Measurements from ENCODE around the gene TRPM5. TPM values are rescaled to one million over a fixed set of nuclear protein-coding genes. Genes with fewer than 3 reads are reported as not detected.
A peak's percentile ranks its signal among the peaks of the same experiment; 100 is the strongest.

Gene TRPM5, protein sequence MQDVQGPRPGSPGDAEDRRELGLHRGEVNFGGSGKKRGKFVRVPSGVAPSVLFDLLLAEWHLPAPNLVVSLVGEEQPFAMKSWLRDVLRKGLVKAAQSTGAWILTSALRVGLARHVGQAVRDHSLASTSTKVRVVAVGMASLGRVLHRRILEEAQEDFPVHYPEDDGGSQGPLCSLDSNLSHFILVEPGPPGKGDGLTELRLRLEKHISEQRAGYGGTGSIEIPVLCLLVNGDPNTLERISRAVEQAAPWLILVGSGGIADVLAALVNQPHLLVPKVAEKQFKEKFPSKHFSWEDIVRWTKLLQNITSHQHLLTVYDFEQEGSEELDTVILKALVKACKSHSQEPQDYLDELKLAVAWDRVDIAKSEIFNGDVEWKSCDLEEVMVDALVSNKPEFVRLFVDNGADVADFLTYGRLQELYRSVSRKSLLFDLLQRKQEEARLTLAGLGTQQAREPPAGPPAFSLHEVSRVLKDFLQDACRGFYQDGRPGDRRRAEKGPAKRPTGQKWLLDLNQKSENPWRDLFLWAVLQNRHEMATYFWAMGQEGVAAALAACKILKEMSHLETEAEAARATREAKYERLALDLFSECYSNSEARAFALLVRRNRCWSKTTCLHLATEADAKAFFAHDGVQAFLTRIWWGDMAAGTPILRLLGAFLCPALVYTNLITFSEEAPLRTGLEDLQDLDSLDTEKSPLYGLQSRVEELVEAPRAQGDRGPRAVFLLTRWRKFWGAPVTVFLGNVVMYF (N-terminal part only)
- under 1 TPM in 1 of 2 donors, not detected in 1; 0.05 TPM for total RNA-seq
- polyA plus RNA-seq: not detected

DNA sequence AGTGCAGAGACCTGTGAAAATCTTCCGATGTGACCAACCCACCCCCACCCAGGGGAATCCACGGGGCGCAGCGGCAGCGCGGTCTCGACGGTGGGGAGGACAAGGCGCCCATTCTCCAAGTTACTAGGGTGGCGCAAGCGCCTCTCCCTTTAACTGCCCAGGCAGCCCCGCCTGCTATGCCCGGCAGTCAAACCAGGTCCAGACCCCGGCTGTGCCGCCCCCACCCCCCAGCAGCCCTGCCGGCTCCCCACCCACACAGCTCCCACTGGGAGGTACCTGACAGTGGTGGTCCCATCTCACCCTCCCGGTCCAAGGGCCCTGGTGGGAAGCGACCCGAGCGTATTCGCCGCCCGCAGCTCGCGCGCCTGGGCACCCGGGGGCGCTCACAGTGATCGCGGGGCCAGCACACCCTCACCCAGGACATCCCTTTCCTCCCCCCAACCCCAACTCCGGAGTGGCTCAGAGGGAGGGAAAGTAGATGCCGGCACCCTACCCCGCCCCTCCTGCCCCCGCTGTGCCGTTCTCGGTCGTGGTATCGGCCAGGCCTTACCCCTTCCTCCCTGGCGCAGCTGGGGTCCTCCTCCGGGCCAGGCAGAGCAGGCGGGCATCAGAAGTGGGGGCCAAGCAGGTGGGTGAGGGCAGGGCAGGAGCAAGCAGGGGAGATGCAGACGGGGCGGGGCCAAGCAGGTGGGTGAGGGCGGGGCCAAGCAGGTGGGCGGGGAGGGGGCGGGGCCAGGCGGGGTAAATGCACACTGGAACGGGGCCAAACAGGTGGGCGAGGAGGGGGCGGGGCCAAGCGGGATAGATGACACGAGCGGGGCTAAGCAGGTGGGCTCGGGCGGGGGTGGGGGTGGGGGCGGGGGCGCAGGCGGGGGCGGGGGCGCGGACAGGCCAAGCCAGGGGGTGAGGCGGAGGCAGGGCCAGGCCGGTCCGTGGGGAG, at the start of gene TRPM5:
Gene TRPM5, minus strand, starts transcription at position 634 of the 940 bp plus-strand sequence. CDS start 21,478 bp downstream, outside the sequence.
- peak within 1 kb of the TSS in 1 of 3 donors; percentile 54 for H3K4me3 ChIP-seq (ENCODE audit: low read depth in 1 of 3, low read length in 3 of 3)
- H3K36me3 ChIP-seq (ENCODE audit: control insufficient read depth in 4 of 4, insufficient read depth in 3 of 4, low read depth in 1 of 4, low read length in 3 of 4): no peaks in the 10 kb centered on the region
- no peak within 1 kb of the TSS for H3K27ac ChIP-seq (ENCODE audit: low read depth in 1 of 2, low read length in 2 of 2)
- peaks cover 0 to 3% (median 1%) of the 10 kb centered on the region in 4 donors for H3K27me3 ChIP-seq (ENCODE audit: control insufficient read depth in 4 of 4, insufficient read depth in 4 of 4, low read length in 3 of 4)
- DNase-seq (ENCODE audit: low spot score): no peak
- H3K9ac ChIP-seq (ENCODE audit: low read depth in 1 of 2, low read length in 2 of 2): no peak within 1 kb of the TSS
- no peaks in the 10 kb centered on the region for H3K9me3 ChIP-seq (ENCODE audit: control insufficient read depth in 4 of 4, low read length in 3 of 4)
- peaks cover 0 to 13% (median 1%) of the 10 kb centered on the region in 4 donors for H3K4me1 ChIP-seq (ENCODE audit: control insufficient read depth in 4 of 4, insufficient read depth in 4 of 4, low read length in 3 of 4)
- whole genome bisulfite sequencing: 12% methylated on average over 64 of the region's 64 CpGs
- no peak for TF ChIP-seq JUND (IDR thresholded peaks at IDR 0.05)
- no peak for TF ChIP-seq FOXA2 (IDR thresholded peaks at IDR 0.05)
- TF ChIP-seq FOXA1 (IDR thresholded peaks at IDR 0.05): no peak
- no peak for TF ChIP-seq RAD21 (IDR thresholded peaks at IDR 0.05)
- TF ChIP-seq EGR1 (IDR thresholded peaks at IDR 0.05; ENCODE audit: low read depth in 2 of 2): no peak
- TF ChIP-seq, protein P1, sequence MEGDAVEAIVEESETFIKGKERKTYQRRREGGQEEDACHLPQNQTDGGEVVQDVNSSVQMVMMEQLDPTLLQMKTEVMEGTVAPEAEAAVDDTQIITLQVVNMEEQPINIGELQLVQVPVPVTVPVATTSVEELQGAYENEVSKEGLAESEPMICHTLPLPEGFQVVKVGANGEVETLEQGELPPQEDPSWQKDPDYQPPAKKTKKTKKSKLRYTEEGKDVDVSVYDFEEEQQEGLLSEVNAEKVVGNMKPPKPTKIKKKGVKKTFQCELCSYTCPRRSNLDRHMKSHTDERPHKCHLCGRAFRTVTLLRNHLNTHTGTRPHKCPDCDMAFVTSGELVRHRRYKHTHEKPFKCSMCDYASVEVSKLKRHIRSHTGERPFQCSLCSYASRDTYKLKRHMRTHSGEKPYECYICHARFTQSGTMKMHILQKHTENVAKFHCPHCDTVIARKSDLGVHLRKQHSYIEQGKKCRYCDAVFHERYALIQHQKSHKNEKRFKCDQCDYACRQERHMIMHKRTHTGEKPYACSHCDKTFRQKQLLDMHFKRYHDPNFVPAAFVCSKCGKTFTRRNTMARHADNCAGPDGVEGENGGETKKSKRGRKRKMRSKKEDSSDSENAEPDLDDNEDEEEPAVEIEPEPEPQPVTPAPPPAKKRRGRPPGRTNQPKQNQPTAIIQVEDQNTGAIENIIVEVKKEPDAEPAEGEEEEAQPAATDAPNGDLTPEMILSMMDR (IDR thresholded peaks at IDR 0.05; ENCODE audit: low read depth, low read length, missing input control): no peak
- TF ChIP-seq, protein P2, sequence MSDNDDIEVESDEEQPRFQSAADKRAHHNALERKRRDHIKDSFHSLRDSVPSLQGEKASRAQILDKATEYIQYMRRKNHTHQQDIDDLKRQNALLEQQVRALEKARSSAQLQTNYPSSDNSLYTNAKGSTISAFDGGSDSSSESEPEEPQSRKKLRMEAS (IDR thresholded peaks at IDR 0.05): no peak
- no peak for TF ChIP-seq HNF4A (conservative IDR thresholded peaks at IDR 0.05)
- no peak for TF ChIP-seq RXRA (IDR thresholded peaks at IDR 0.05)

DNA sequence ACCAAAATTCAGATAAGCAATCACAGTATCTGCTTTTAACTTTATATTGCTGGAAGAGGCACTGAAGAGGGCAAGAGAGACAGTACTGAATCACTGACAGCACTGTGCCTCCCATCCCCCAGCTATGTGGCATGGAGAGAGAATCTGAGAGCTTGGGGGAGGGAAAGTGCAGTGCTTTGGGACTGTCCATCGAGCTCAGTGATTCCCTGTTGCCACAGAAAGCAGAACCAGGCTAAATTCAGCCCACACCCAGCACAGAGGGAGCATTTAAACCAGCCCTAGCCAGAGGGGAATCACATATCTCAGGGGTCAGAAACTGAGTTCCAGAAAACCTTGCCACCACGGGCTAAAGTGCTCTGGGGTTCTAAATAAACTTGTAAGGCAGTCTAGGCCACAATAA, 44.8 kb upstream of the TRPM5 start:
- no peak for DNase-seq (ENCODE audit: low spot score)
- TF ChIP-seq FOXA2 (IDR thresholded peaks at IDR 0.05) (no peak), FOXA1 (IDR thresholded peaks at IDR 0.05) (no peak), JUND (IDR thresholded peaks at IDR 0.05) (no peak), NR2F2 (IDR thresholded peaks at IDR 0.05) (no peak), TAF1 (conservative IDR thresholded peaks at IDR 0.05) (no peak), HNF4A (conservative IDR thresholded peaks at IDR 0.05) (no peak), GABPA (IDR thresholded peaks at IDR 0.05 in 1 of 2, conservative IDR thresholded peaks at IDR 0.05 in 1 of 2) (no peak)
- TF ChIP-seq, protein P3, sequence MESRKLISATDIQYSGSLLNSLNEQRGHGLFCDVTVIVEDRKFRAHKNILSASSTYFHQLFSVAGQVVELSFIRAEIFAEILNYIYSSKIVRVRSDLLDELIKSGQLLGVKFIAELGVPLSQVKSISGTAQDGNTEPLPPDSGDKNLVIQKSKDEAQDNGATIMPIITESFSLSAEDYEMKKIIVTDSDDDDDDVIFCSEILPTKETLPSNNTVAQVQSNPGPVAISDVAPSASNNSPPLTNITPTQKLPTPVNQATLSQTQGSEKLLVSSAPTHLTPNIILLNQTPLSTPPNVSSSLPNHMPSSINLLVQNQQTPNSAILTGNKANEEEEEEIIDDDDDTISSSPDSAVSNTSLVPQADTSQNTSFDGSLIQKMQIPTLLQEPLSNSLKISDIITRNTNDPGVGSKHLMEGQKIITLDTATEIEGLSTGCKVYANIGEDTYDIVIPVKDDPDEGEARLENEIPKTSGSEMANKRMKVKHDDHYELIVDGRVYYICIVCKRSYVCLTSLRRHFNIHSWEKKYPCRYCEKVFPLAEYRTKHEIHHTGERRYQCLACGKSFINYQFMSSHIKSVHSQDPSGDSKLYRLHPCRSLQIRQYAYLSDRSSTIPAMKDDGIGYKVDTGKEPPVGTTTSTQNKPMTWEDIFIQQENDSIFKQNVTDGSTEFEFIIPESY (IDR thresholded peaks at IDR 0.05): no peak
- TF ChIP-seq, protein P4, sequence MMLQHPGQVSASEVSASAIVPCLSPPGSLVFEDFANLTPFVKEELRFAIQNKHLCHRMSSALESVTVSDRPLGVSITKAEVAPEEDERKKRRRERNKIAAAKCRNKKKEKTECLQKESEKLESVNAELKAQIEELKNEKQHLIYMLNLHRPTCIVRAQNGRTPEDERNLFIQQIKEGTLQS (IDR thresholded peaks at IDR 0.05): no peak
- TF ChIP-seq, protein P5, sequence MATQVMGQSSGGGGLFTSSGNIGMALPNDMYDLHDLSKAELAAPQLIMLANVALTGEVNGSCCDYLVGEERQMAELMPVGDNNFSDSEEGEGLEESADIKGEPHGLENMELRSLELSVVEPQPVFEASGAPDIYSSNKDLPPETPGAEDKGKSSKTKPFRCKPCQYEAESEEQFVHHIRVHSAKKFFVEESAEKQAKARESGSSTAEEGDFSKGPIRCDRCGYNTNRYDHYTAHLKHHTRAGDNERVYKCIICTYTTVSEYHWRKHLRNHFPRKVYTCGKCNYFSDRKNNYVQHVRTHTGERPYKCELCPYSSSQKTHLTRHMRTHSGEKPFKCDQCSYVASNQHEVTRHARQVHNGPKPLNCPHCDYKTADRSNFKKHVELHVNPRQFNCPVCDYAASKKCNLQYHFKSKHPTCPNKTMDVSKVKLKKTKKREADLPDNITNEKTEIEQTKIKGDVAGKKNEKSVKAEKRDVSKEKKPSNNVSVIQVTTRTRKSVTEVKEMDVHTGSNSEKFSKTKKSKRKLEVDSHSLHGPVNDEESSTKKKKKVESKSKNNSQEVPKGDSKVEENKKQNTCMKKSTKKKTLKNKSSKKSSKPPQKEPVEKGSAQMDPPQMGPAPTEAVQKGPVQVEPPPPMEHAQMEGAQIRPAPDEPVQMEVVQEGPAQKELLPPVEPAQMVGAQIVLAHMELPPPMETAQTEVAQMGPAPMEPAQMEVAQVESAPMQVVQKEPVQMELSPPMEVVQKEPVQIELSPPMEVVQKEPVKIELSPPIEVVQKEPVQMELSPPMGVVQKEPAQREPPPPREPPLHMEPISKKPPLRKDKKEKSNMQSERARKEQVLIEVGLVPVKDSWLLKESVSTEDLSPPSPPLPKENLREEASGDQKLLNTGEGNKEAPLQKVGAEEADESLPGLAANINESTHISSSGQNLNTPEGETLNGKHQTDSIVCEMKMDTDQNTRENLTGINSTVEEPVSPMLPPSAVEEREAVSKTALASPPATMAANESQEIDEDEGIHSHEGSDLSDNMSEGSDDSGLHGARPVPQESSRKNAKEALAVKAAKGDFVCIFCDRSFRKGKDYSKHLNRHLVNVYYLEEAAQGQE (IDR thresholded peaks at IDR 0.05): no peak
- TF ChIP-seq, protein P1 (IDR thresholded peaks at IDR 0.05; ENCODE audit: low read depth, low read length, missing input control): no peak
- Histone ChIP-seq H3K9me3 (ENCODE audit: control insufficient read depth in 4 of 4, low read length in 3 of 4) (peaks cover 0 to 27% (median 8%) of the 10 kb centered on the region in 4 donors), H3K4me3 (ENCODE audit: low read depth in 1 of 3, low read length in 3 of 3) (no peak overlapping the region), H3K9ac (ENCODE audit: low read depth in 1 of 2, low read length in 2 of 2) (no peak overlapping the region), H3K36me3 (ENCODE audit: control insufficient read depth in 4 of 4, insufficient read depth in 3 of 4, low read depth in 1 of 4, low read length in 3 of 4) (no peaks in the 10 kb centered on the region), H3K27ac (ENCODE audit: low read depth in 1 of 2, low read length in 2 of 2) (no peak overlapping the region), H3K4me1 (ENCODE audit: control insufficient read depth in 4 of 4, insufficient read depth in 4 of 4, low read length in 3 of 4) (no peaks in the 10 kb centered on the region), H3K27me3 (ENCODE audit: control insufficient read depth in 4 of 4, insufficient read depth in 4 of 4, low read length in 3 of 4) (no peaks in the 10 kb centered on the region)
- WGBS: 34% methylated on average over 2 of the region's 2 CpGs

Measured in liver (tissue), 9 donors.